ENCODE data around the gene KRT75.

The KRT75 gene

GRCh38 chr12:52439420-52439819 is 5.2 kb upstream of the KRT75 start:
- DNase-seq = no peak

- DNase-seq = no peak
Measured at GRCh38 chr12:52438305-52439301, 4.4 kb upstream of the KRT75 start.

- DNase-seq = no peak
Measured at GRCh38 chr12:52437508-52437907, 3.3 kb upstream of the KRT75 start.

- no peak for DNase-seq
Measured at GRCh38 chr12:52436828-52437474, 2.8 kb upstream of the KRT75 start.

DNA sequence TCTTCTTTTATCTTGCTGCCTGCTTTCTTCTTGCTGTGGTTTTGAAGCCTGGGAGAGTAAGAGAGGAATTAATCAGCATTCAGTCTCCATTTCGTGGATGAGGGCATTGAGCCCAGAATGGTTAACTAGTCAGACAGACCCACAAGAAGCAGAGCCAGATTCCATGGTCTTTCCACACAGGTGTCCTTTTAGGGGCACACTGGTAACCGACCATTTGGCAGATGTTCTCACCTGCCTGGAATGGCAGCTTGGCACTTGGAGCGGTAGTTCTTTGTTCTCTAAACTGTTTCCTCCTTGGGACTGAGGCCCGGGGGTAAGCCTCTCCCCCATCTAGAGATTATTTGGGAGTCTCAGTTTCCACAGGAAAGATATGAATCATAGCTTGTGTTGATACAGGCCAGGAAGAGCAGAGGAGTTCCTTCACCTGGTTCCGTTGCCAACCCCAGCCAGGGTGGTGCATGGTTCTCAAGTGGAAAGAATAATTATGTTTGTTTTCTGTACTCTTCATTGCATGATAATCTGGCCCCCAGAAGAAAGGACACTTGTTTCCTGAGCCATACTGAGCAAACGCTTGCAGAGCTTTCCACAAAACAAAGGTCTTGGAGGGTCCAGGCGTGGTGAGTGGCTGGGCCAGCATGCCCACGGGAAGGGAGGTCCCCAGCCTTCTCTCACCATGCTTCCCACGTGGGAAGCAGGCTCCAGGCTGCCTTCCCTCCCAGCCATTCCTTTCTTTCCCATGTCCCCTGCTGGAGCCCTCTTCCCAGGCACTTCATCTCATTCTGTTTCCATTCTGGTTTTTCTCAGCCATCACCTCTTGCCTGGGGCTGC is 2.0 kb upstream of the KRT75 start:
- no peak for DNase-seq

DNA sequence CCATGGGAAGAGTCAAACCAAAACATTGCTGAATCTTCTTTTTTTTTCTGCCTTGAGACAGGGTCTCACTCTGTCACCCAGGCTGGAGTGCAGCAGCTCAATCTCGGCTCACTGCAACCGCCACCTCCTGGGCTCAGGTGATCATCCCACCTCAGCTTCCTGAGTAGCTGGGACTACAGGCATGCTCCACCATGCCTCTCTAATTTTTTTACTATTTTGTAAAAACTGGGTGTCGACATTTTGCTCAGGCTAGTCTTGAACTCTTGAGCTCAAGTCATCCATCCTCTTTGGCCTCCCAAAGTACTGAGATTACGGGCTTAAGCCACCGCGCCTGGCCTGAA is 1.5 kb upstream of the KRT75 start:
- no peak for DNase-seq

DNA sequence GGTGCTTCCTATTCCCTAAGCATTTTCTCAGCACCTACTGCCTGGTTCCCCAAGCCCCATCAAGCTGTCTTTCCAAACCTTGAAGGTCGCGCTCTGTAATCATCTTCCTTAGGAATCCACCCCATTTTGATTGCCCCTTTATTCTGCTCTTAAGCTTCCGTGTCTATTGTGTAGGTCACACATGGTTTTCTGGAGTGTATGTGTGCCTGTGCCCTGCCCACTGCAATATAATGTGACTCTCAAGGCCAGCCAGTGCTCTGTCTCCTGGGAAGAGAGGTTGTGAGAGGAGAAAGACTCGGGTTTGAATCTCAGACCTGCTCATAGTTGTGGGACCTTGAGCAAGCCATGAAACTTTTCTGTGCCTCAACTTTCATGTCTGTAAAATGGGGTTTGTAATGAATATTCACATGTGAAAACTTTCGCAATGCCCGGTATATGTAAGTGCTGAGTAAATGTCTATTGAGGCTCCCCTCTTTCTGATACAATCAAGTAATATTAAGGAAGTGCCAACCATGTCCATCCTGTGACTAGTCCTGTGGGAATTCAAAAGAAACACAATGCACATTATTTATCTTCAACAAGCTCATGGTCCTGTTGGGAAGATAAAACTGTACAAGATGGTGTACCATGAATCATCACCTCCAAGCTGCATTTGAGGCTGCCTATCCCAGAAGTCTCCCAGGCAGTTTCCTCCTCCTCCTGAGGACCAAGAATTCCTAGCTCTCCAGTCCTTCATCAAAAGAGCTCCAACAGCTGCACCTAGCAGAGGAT is 774 bp upstream of the KRT75 start:
- no peak for DNase-seq

DNA sequence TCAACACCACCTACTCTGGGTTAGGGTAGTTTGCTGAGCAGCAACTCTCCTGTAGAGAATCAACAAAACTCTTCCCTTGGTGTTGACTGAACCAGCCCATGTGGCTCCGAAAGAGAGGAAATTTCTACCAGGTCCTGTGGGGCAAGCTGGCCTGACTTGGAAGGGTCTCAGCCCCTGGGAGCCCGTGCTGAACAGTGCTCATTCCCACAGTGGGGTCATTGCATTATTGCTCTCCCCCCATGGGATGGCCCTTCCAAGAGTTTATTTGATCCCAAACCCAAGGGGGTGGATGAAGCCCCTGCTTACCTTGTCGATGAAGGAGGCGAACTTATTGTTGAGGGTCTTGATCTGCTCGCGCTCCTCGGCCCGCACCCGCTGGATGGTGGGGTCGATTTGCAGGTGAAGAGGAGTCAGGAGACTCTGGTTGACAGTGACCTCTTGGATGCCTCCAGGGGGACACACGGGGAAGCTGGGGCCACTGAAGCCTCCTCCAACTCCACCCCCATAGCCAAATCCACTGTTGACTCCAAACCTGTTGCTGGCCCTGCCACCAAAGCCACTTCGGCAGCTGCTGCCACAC is 580 bp downstream of the KRT75 start:
- no peak for DNase-seq

- no peak for DNase-seq
Measured at GRCh38 chr12:52432559-52433207, 1.5 kb downstream of the KRT75 start.

- no peak for DNase-seq
Measured at GRCh38 chr12:52428121-52428520, 6.0 kb downstream of the KRT75 start.

DNA sequence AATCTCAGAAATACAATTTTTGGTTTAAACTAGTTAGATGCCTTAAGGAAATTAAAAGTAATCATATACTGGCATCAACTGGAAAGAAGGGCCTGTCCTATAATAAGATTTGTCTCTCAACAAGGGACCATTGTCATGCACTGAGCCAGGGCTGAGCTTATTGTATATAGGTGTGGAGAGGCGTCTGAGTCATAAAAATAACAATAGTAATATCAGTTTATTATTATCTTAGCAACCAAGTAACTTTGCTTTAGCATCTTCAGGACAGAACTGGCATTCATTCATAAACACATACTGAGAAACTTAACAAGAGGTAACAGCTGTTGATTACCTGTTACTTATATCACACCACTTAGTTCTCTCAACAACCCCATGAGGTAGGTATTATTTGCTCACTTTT is 7.1 kb downstream of the KRT75 start:
- DNase-seq = no peak

GRCh38 chr12:52426034-52426433 is 8.1 kb downstream of the KRT75 start:
- no peak for DNase-seq

- no peak for DNase-seq
Measured at GRCh38 chr12:52425466-52425865, 8.7 kb downstream of the KRT75 start.

- DNase-seq = no peak
Measured at GRCh38 chr12:52423661-52424500, 10.3 kb downstream of the KRT75 start.

DNA sequence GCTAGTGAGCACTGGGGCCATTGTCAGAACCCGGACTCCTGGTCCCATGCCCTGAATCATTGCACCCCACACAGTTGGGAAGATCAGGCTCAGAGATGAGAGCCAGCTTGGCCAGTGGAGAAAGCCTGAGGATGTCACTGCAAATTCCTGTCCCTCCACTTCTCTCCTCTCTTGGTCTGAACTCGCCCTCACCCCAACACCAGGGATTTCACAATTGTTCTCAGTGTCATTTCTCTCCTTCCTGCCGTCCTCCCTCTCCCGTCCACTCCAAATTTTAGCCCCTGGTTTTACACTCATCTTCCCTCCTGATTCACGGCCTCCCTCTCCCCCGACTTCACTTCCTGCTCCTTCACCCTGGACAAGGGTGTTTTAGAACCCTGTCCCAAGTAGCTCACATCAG is 11.1 kb downstream of the KRT75 start:
- DNase-seq = no peak

- DNase-seq = no peak
Measured at GRCh38 chr12:52419656-52420055, 14.5 kb downstream of the KRT75 start.

DNA sequence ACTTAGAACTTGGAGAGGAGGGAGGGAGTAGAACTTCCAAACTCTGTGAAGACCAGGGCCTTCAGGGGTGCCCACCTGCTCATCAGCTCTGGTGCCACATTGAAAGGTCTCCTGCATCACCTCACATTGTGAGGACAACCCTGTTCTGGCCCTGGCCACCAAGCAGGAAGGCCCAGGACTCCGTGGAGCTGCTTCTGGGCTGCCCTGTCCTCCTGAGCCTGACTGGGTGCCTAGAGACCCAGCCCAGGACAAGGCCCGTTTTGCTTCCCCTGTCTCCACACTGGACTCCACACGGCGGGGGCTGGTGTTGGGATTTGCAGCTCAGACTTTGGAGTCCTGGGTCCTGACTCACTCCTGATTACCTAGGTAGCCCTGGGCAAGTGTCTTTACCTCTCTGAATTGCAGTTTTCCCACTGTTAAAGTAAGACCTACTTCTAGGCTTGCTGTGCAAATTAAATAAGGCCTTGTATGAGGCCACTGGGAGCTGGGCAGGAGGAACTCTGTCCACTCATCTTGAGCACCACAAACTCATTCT is 15.5 kb downstream of the KRT75 start:
- DNase-seq = no peak

DNA sequence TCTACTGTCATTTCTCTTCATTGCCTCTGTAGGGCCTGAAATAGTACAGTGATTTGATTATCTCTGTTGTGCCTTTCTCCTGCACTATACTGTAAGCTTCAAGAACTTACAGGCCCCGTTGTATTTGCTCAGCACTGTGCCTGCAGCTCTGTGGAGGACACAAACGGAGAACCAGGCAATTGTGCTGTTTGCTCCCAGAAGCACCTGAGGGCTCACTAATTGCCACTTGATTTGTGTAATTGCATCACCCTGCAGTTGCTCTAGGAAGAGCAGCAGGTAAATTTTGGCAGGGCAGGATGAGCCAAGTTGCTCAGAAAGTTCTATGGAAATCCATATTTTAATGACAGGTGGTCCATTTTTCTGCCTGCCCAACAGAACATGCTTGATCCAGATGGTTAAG is 16.4 kb downstream of the KRT75 start:
- DNase-seq = no peak

- DNase-seq = no peak
Measured at GRCh38 chr12:52416795-52417194, 17.4 kb downstream of the KRT75 start.

All from stimulated activated CD4-positive, alpha-beta T cell treated with anti-CD3 and anti-CD28 coated beads, Interleukin-1b, Interleukin-23, amount 100 ng/mL, for 48 hours (primary cell).